ENCODE data around the gene OR10H4.
"Not testable (repeated sequence)": the region's sequence is repeated elsewhere in the genome, so short reads cannot be mapped to it uniquely, and the experiment has no call there.

The OR10H4 gene

DNA sequence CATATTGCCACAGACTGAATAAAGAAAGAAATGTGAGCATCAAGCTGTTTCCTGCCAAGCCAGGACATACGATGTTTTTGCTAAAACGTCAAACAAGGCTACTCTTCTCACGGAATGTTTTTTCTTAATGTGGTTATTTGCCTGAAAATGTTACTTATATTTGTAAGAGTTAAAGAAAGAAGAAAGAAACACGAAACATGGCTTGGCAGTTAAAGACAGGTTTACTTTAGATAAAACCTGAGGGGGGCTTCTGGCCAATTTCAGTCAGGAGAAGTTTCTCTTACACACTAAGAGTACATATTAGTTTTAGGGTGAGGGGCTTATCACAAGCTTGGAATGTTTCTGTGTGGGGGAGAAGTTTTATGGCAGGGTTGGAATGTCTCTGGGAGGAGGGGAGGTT lies 4.4 kb upstream of the OR10H4 start:
- no peak for DNase-seq (ENCODE audit: low spot score)

DNA sequence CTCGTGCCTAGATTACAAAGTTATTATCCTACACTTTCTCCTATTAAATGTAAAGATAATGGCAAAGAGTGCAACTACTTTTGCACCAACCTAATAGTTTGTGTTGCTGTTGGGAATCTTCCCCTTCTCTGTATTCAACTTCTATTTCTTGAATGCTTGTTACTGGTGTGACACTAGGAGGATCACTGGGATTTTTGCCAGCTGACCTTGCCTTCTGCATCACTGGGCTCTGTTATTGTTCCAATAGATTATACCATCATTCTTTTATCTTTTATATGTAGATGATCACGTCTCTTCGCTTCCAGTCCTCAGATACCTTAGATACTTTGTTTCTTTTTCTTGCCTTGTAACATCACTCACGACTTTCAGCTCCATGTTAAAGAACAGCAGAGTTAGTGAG lies 3.5 kb upstream of the OR10H4 start:
- no peak for DNase-seq (ENCODE audit: low spot score)

DNA sequence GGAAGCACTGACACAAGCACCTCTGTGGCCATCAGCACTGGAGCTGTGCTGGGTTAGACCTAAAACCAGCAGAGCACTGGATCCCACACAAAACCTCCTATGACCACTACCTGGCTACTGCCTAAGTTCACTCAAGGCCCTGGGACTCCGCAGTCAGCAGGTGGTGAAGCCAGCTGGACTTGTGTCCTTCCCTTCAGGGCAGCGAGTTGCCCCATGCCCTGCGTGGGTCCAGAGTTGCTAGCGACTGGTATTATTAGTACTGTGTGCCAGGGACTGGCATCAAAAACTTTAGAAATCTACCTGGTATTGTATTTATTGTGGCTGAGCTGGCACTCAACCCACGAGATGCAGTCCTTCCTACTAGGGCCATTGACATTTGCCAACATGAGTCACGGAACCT lies 6.0 kb downstream of the OR10H4 start:
- DNase-seq (ENCODE audit: low spot score) = no peak

DNA sequence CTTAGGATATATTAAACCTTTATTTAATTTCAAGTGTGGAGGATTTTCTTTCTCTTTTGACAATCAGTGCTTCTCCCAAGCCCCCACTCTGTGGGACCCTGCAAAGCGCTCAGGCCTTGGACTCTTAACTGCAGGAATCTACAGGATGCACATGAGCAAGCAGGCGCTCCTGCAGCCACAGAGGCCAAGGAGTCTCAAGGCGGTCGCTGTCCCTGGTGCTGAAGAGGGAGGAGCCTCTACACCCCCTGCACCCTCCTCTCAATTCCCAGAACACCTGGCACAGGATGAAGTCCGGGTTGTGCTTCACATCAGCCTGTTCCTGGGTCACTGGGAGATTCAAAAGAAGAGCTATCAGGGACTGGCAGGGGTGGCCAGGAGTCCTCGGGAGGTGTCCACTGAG lies 13.5 kb downstream of the OR10H4 start:
- no peak for DNase-seq (ENCODE audit: low spot score)

DNA sequence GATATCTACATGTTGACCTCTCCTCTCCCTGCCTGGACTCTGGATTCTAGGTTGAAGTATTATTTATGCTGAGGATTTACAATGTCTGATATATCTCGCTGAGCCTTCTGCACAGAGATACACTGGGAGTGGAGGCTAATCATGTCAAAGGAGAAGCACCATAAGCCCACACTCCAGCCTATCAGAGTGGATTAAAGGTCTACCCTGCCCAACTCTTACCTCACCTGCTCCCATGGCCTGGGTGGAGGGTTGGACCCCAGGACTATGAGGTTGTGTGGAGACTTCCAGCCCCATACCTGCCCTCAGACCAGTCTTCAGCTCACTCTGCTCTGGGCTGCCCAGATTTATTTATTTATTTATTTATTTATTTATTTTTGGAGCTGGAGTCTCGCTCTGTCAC lies 15.4 kb downstream of the OR10H4 start:
- DNase-seq (ENCODE audit: low spot score) = no peak

DNA sequence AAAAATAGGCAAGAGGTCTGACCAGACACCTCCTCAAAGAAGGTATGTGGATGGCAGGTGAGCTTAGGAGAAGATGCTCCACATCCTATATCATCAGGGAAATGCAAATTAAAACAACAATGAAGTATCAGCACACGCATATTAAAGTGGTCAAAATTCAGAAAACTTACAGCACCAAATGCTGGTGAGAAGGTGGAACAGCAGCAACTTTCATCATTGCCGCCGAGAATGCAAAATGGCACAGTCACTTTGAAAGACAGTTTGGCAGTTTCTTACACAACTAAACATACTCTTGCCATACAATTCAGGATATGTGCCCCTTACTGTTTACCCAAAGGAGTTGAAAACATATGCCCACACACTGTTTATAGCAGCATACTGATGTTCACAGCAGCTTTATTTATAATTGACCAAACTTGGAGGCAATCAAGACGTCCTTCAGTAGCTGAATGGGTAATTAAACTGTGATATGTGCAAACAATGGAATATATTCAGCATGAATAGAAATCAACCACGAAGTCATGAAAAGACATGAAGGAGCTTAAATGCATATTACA lies 22.5 kb downstream of the OR10H4 start:
- no peak for DNase-seq (ENCODE audit: low spot score)

DNA sequence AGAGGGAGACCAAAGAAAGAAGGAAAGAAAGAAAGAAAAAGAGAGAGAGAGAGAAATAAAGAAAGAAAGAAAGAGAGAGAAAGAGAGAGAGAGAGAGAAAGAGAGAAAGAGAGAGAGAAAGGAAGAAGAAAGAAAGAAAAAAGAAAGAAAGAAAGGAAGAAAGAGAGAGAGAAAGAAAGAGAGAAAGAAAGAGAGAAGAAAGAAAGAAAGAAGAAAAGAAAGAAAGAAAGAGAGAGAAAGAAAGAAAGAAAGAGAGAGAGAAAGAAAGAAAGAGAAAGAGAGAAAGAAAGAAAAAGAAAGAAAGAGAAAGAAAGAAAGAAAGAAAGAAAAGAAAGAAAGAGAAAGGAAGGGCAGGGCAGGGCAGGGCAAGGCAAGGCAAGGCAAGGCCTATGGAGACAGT lies 23.2 kb downstream of the OR10H4 start:
- DNase-seq (ENCODE audit: low spot score) = not testable (repeated sequence)

DNA sequence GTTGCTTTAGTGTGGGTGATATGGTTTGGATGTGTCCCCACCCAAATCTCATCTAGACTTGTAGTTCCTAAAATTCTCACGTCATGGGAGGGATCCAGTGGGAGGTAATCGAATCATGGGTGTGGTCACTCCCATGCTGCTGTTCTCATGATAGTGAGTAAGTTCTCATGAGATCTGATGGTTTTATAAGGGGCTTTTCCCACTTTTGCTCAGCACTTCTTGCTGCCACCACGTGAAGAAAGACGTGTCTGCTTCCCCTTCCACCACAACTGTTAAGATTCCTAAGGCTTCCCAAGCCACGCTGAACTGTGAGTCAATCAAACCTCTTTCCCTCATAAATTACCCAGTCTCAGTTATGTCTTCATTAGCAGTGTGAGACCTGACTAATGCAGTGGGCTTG lies 26.0 kb downstream of the OR10H4 start:
- no peak for DNase-seq (ENCODE audit: low spot score)

DNA sequence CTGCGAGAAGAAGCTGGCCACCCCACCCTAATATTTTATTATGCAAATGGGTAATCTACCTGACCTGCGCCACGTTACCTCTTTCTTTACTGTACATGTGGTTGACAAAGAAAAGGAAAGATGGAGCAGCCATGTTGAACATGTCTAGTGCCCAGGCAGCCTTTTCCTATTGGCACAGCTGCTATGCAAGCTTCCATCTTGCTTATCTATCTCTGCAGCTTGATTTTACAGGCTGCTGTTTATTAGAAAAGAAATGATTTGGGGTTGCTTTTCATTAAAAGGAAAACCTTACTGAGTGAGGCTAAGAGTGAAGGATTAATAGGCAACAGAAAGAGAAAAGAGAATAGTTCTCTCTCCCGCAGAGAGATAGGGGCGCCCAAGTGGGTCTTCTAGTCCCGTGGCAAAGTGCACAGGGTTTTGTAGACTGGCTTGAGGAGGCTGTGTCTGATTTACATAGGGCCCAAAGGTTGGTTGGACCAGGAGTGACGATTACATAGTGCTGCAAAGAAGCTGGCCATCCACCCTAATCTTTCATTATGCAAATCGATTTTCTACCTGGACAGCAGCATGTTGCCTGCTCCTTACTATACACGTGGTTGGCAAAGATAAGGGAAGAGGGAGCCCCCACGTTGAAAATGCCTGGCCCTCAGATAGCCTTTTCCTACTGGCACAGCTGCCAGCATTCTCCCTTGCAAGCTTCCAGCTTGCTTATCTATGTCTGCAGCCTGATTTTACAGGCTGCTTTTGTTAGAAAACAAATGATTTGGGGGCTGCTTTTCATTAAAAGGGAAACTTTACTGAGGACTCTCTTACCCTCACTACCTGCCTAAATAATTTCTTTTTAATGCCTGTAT lies 28.3 kb downstream of the OR10H4 start:
- DNase-seq (ENCODE audit: low spot score) = no peak

DNA sequence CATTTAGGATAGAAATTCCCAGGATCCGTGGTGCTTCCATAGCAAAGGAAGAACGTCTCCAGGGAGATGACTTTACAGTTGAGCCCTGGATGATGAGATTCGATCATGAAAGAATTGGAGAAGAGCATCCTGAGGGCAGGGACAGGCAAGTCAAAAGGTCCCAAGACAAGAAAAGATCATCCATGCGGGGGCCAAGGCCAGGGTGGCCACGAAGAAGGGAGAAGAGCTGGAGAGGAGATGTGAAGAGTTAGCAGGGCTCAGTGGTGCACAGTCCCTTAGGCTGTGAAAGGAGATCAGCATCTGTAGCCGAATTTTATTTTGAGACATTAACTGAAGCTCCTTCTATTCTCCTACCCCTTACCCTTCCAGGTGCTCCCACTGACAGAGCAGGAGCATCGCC lies 28.9 kb downstream of the OR10H4 start:
- no peak for DNase-seq (ENCODE audit: low spot score)

DNA sequence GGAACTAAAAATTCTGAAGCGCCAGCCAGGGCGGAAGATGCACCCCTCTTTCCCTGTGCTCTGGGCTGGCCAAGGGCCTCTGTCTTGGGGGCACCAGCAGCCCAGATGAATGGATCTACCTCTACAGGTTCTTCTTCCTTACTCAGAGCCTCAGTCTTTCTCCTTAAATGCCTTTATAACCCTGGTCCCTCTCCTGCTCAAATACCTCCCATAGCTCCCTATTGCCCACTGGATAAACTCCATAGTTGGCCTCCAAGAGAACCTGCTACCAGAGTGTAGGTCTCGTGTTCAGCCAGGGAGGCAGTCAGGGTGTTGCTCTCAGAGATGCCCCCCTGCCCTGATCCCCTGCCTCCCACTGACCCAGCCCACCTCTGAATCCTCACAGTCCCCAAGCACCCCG lies 30.5 kb downstream of the OR10H4 start:
- DNase-seq (ENCODE audit: low spot score) = no peak

DNA sequence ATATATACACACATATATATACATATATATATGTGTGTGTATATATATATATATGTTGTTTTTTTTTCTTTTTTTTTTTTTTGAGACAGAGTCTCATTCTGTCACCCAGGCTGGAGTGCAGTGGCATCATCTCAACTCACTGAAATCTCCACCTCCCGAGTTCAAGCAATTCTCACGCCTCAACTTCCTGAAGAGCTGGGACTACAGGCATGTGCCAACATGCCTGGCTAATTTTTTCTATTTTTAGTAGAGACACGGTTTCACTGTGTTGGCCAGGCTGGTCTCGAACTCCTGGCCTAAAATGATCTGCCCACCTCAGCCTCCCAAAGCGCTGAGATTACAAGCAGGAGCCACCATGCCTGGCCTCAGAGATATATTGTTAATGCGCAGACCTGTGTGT lies 37.0 kb downstream of the OR10H4 start:
- not testable (repeated sequence) for DNase-seq (ENCODE audit: low spot score)

DNA sequence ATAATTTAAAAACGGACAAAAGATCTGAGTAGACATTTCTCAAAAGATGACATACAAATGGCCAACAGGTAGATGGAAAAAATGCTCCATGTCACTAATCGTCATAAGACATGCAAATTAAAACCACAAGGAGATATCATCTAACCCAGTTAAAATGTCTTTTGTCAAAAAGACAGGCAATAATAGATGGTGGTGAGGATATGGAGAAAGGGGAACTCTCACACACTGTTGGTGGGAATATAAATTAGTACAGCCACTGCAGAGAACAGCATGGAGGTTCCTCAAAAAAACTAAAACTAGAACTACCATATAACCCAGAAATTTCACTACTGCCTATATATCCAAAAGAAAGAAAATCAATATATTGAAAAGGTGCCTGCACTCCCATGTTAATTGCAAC lies 37.9 kb downstream of the OR10H4 start:
- DNase-seq (ENCODE audit: low spot score) = no peak

DNA sequence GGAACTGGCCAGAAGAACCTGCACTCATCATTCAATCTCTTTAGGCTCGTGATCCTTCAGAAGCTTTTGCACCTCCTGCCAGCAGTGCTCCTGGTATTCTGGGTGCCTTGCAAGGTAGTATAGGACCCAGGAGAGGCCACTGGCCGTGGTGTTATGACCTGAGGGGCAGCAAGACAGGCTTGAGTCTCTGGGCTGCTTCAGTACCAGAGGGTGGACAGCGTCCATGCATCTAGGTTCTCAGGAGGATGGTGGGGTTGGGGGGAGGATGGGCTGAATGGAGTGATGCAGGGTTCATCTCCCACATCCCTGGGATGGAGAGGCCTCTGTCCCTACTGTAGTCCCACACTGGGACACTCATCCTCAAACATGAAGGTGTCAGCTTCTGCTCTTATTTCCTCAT lies 41.1 kb downstream of the OR10H4 start:
- no peak for DNase-seq (ENCODE audit: low spot score)

DNA sequence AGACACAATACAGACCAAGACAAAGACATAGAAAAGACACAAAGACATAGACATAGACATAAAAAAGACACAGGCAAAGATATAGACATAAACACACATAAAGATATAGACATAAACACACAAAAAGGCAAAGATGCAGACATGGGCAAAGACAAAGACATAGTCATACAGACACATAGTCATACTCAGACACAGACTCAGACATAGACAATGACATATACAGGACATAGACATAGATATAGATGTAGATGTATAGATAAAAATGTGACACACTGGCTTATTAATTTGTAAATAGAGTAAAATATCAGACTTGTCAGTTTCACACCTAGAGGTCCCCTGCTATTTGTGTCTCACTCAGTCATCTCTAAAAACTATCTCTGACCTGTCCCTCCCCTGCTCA lies 42.8 kb downstream of the OR10H4 start:
- DNase-seq (ENCODE audit: low spot score) = no peak

DNA sequence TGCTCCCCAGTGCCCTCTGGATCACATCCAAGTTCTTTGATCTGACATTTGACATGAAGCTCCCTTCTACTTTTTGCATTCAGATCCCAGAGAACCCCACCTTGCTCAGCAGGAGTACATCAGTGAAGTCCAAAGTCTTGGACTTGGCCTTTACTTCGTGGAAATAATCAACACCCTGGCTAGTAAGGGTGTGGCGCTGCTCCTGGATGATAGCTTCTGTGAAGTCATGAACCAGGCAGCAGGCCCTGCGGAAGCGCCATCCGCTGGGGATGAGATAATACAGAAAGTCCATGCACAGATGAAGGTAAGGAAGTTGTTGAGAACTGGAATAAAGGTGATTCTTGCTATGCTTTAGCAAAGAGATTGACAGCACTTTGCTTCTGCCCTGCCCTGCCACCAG lies 43.2 kb downstream of the OR10H4 start:
- no peak for DNase-seq (ENCODE audit: low spot score)

DNA sequence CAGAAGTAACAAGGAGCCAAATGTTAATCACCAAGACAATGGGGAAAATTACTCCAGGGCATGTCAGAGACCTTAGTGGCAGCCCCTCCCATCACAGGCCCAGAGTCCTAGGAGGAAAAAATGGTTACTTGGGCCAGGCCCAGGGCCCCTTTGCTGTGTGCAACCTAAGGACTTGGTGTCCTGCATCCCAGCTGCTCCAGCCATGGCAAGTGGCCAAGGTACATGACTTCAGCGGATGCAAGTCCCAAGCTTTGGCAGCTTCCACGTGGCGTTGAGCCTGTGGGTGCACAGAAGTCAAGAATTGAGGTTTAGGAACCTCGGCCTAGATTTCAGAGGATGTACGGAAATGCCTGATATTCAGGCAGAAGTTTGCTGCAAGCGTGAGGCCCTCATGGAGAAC lies 46.7 kb downstream of the OR10H4 start:
- no peak for DNase-seq (ENCODE audit: low spot score)

DNA sequence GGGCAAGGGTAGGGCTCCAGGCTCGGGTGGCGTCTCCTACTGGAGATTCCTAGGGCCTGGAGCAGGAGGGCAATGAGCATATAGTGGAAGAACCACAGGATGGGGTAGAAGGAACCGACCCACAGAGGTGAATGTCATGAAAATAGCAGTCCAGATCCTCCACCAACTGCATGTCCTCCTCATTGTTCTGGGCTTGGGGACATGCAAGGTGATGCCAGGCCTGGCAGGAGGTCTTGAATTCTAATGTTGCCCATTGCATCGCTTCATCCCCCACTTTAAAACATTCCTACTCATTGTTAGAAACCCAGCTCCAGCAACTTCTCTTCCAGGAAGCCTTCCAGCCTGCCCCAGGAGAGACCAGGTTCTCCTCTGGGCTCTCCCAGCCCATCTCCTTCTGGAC lies 49.4 kb downstream of the OR10H4 start:
- DNase-seq (ENCODE audit: low spot score) = no peak
